Ishikawa (cell line): ENCODE data around the gene HDAC9.

ENCODE experiments used
- CEBPB ChIP-seq: IDR thresholded peaks from 2 replicates; pipeline ENCODE4 v1.6.1; 2012
- CREB1 ChIP-seq: IDR thresholded peaks from 2 replicates; pipeline ENCODE4 v1.6.1; 2012; ENCODE audit warnings: low read depth
- EGR1 ChIP-seq: IDR thresholded peaks from 2 replicates; pipeline ENCODE4 v1.6.1; 2012
- EP300 ChIP-seq: IDR thresholded peaks from 2 replicates; pipeline ENCODE4 v1.6.1; 2012; ENCODE audit warnings: borderline replicate concordance
- FOXM1 ChIP-seq: IDR thresholded peaks from 2 replicates; pipeline ENCODE4 v1.6.1; 2012; ENCODE audit warnings: low read depth, borderline replicate concordance
- NFIC ChIP-seq: IDR thresholded peaks from 2 replicates; pipeline ENCODE4 v1.6.1; 2012
- RAD21 ChIP-seq: IDR thresholded peaks from 2 replicates; pipeline ENCODE4 v1.6.1; 2012; ENCODE audit warnings: low read depth
- TAF1 ChIP-seq: IDR thresholded peaks from 2 replicates; pipeline ENCODE4 v1.6.1; 2012; ENCODE audit warnings: low read depth, mild to moderate bottlenecking
- TCF12 ChIP-seq: IDR thresholded peaks from 2 replicates; pipeline ENCODE4 v1.6.1; 2012; ENCODE audit warnings: low read depth
- TEAD4 ChIP-seq: IDR thresholded peaks from 2 replicates; pipeline ENCODE4 v1.6.1; 2012
- YY1 ChIP-seq: IDR thresholded peaks from 2 replicates; pipeline ENCODE4 v1.6.1; 2012; ENCODE audit warnings: low read depth
- ZBTB7A ChIP-seq: IDR thresholded peaks from 2 replicates; pipeline ENCODE4 v1.6.1; 2012; ENCODE audit warnings: low read depth
- TF ChIP-seq, protein P1 (sequence below): IDR thresholded peaks from 2 replicates; pipeline ENCODE4 v1.6.1; 2012
- TF ChIP-seq, protein P2 (sequence below): IDR thresholded peaks from 2 replicates; pipeline ENCODE4 v1.6.1; 2012
- TF ChIP-seq, protein P3 (sequence below): IDR thresholded peaks from 2 replicates; pipeline ENCODE4 v1.6.1; 2012; ENCODE audit warnings: low read depth, mild to moderate bottlenecking

The HDAC9 gene

DNA sequence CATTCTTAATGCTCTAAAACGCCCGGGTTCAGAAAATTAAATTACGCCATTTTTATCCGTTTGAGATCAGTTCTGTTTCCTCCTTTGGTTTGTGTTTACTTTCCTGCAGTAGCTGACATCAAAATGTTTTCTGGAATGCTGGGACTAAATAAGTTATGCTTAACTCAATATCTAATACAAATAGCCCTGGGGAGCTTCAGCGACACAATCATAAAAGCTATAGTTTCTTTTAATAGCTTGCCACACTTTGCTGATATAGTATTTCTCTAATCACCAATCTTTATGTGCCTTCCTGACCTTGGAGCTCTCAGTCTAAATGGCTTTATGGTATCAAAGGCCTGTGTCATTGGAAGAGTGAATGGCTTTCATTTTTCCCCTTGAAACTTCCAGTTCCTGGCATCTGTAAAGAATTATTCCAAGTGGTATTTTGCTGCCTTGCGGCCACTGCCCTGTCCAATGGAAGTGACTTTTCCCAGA is 202.7 kb downstream of the HDAC9 start:
- no peak for TF ChIP-seq TAF1
- TF ChIP-seq CREB1, result no peak

DNA sequence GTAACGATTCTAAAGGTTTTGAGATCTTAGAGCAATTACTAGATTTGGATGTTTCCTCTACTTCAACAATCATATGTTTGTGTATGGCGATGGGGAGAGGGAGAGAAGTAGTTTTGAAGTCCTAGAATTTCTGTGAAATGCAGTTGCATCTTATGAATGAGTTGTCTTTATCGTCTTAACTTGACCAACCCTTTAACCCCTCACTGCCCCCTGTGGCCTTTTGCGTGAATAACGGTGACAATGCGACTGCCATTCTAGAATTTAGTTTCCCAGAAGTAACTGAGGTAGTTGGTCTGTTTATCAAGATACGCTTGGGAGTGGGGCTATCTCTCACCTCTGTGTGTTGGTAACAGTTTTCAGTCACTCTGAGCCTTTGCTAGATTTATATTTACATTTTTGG is 204.6 kb downstream of the HDAC9 start:
- TF ChIP-seq, protein P1, sequence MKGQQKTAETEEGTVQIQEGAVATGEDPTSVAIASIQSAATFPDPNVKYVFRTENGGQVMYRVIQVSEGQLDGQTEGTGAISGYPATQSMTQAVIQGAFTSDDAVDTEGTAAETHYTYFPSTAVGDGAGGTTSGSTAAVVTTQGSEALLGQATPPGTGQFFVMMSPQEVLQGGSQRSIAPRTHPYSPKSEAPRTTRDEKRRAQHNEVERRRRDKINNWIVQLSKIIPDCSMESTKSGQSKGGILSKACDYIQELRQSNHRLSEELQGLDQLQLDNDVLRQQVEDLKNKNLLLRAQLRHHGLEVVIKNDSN, result no peak
- no peak for TF ChIP-seq TAF1
- TF ChIP-seq EGR1, result no peak
- TF ChIP-seq, protein P2, sequence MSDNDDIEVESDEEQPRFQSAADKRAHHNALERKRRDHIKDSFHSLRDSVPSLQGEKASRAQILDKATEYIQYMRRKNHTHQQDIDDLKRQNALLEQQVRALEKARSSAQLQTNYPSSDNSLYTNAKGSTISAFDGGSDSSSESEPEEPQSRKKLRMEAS, result no peak
- no peak for TF ChIP-seq FOXM1
- TF ChIP-seq RAD21, result no peak
- TF ChIP-seq, protein P3, sequence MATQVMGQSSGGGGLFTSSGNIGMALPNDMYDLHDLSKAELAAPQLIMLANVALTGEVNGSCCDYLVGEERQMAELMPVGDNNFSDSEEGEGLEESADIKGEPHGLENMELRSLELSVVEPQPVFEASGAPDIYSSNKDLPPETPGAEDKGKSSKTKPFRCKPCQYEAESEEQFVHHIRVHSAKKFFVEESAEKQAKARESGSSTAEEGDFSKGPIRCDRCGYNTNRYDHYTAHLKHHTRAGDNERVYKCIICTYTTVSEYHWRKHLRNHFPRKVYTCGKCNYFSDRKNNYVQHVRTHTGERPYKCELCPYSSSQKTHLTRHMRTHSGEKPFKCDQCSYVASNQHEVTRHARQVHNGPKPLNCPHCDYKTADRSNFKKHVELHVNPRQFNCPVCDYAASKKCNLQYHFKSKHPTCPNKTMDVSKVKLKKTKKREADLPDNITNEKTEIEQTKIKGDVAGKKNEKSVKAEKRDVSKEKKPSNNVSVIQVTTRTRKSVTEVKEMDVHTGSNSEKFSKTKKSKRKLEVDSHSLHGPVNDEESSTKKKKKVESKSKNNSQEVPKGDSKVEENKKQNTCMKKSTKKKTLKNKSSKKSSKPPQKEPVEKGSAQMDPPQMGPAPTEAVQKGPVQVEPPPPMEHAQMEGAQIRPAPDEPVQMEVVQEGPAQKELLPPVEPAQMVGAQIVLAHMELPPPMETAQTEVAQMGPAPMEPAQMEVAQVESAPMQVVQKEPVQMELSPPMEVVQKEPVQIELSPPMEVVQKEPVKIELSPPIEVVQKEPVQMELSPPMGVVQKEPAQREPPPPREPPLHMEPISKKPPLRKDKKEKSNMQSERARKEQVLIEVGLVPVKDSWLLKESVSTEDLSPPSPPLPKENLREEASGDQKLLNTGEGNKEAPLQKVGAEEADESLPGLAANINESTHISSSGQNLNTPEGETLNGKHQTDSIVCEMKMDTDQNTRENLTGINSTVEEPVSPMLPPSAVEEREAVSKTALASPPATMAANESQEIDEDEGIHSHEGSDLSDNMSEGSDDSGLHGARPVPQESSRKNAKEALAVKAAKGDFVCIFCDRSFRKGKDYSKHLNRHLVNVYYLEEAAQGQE, result no peak

DNA sequence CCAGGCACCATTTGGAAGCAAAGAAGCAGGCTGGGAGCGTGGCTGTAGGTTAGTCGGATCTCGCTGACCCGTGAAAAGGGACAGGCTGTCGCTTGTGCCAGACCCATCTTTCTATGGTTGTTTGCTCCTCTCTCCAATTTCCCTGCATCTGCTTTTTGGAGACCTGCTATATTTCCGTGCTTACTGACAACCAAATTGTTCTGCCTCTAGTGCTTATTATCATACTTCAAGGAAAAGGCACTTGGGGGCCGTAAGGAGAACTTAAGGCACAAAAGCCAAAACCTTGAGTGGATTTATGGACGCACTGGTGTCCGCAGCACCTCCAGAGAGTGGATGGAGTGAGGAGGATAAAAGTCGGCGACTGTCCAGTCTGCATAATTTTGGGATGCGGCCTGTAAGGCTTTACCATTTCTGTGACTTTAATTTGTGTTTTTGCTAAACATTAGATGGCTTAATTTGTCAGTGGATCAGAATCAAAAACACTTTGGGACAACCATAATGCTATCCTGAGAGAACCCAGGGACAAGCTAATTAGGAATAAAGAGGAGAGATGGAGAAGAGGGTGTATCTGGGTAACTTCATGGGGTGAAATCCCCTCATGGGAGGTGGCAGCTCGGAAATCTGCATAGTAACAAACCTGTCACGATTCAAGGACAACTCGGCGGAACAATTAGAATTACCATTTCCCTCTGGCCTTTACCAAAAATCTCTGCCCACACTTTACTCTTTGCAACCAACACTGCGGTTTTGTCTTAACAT is 206.7 kb downstream of the HDAC9 start:
- TF ChIP-seq TAF1 (no peak), TCF12 (no peak), EGR1 (no peak), CREB1 (no peak), NFIC (no peak), FOXM1 (no peak), TEAD4 (no peak), EP300 (no peak)
- TF ChIP-seq, protein P2, result no peak
- TF ChIP-seq, protein P3, result no peak

DNA sequence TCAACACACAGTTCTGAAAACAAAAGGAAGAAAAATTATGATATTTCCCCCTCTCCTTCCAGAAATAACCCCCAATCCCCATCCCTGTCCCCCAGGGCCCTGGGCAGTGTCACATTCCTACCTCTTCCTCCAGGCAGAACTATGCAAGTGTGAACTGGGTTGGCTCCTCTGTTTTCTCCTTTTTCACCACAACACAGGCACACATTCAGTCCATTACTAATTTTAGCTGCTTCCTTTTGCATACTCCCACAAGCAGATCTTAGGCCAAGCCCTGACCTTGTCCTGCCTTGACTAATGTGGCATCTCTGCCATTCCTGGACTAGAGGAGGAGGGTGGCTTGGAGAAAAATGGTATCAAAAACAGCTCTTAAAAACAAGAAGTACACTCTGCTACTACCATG is 208.1 kb downstream of the HDAC9 start:
- TF ChIP-seq TEAD4, result no peak
- no peak for TF ChIP-seq FOXM1
- TF ChIP-seq CREB1, result no peak

DNA sequence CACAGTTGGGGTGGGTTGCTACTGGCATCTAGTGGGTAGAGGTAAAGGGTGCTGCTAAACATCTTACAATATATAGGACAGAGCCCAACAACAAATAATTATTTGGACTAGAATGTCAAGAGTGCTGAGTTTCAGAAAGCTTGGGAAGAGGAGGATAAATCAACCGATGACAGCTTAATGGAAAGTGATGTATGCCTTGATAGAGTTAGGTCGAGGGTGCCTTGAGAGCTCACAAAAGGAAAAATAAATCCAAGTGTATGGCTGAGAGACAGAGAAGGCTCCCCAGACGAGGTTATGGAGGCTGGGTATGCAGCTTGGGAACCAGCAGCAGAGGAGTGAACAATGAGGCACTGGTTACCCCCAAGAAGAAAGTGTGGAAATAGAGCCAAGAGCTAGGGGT is 211.1 kb downstream of the HDAC9 start:
- TF ChIP-seq TCF12, result no peak
- TF ChIP-seq, protein P3, result no peak
- TF ChIP-seq CREB1, result no peak
- TF ChIP-seq YY1, result no peak
- TF ChIP-seq, protein P1, result no peak
- no peak for TF ChIP-seq TEAD4

DNA sequence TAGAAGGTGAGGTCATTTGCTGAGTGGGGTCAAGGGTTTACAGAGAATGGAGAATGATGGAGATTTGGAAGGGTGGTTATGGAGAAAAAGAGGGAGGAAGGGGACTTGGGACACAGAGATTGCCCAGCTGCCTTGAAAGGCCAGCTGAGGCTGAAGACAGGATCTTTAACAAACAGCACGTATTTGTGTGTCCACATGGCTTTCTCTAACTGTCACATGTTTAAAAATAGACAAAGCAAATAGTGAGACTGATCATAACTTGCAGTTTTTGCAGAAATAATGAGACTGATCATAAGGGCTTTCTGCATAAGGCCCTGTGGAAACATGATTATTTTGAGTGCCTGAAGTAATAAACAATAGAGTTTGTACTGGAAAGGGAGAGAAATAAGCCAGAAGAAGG is 212.7 kb downstream of the HDAC9 start:
- TF ChIP-seq EP300 (no peak), TAF1 (no peak), YY1 (no peak), CREB1 (no peak), NFIC (no peak), ZBTB7A (no peak), CEBPB (no peak), EGR1 (no peak), TCF12 (no peak), TEAD4 (no peak), RAD21 (no peak), FOXM1 (no peak)
- TF ChIP-seq, protein P1, result no peak
- TF ChIP-seq, protein P3, result no peak
- TF ChIP-seq, protein P2, result no peak
